H1 (cell line): ENCODE results near the gene GCSH. TPM values are rescaled to one million over a fixed set of nuclear protein-coding genes. Genes with fewer than 3 reads are reported as not detected.

Experiments used
- CTCF ChIA-PET: fragments of 300-600 bp; sonication (Branson Sonifier 250); formaldehyde crosslinking; loops from one replicate; lab custom pipeline; 2021; ENCODE audit not compliant: partially characterized antibody; lab: Charles Lee
- POLR2A ChIA-PET: fragments of 300-600 bp; sonication (Branson Sonifier 250); formaldehyde crosslinking; loops from one replicate; lab custom pipeline; 2021; ENCODE audit warnings: inconsistent platforms; ENCODE audit not compliant: partially characterized antibody; lab: Charles Lee
- DNase-seq, 2 experiments: peaks; one replicate each; pipeline versions ENCODE4 v3.0.0 to v3.0.0-alpha.2; 2010 to 2022; ENCODE audit warnings: low spot score in 2 of 2, low read depth in 1 of 2, mixed read lengths in 1 of 2
- FAIRE-seq: peaks from 2 replicates; lab custom pipeline; 2011; peaks lifted over from hg19 to GRCh38; lab: Jason Lieb, UNC
- H2AFZ ChIP-seq: 2 replicates; pipeline ENCODE4 v1.8.1; 2012; ENCODE audit warnings: low read length, inconsistent platforms
- H2AK5ac ChIP-seq: 2 replicates; pipeline ENCODE4 v1.6.1; 2013; ENCODE audit warnings: low read depth, low read length
- H2BK120ac ChIP-seq: replicated peaks from 2 replicates; pipeline ENCODE3; 2013; ENCODE audit warnings: low read depth, low read length, inconsistent platforms
- H2BK12ac ChIP-seq: 2 replicates; pipeline ENCODE4 v1.6.1; 2013; ENCODE audit warnings: low read depth, low read length
- H2BK15ac ChIP-seq: 2 replicates; pipeline ENCODE4 v1.6.1; 2013; ENCODE audit warnings: low read length
- H2BK20ac ChIP-seq: 2 replicates; pipeline ENCODE4 v1.6.1; 2013; ENCODE audit warnings: low read length
- H2BK5ac ChIP-seq: 2 replicates; pipeline ENCODE4 v1.6.1; 2013; ENCODE audit warnings: low read depth, low read length
- H3K14ac ChIP-seq: 2 replicates; pipeline ENCODE4 v1.6.1; 2013; ENCODE audit warnings: inconsistent platforms; ENCODE audit not compliant: insufficient read length
- H3K18ac ChIP-seq: 2 replicates; pipeline ENCODE4 v1.6.1; 2013; ENCODE audit warnings: low read length; ENCODE audit errors: extremely low read depth
- H3K23ac ChIP-seq: 2 replicates; pipeline ENCODE4 v1.6.1; 2013; ENCODE audit warnings: inconsistent platforms; ENCODE audit not compliant: insufficient read length
- H3K23me2 ChIP-seq: 2 replicates; pipeline ENCODE4 v1.6.1; 2013; ENCODE audit warnings: low read depth, low read length
- H3K27ac ChIP-seq: 2 replicates; pipeline ENCODE4 v1.6.1; 2011; ENCODE audit warnings: low read depth, low read length, inconsistent platforms
- H3K27me3 ChIP-seq, 4 experiments: replicated peaks in 1 of 4; 1 replicate in 1 of 4; 2 replicates in 3 of 4; pipeline versions ENCODE4 v1.6.1 to v1.8.1; 2011 to 2013; ENCODE audit warnings: low read length in 3 of 4, mild to moderate bottlenecking in 3 of 4, inconsistent platforms in 2 of 4, mixed read lengths in 2 of 4, moderate library complexity in 1 of 4; ENCODE audit not compliant: control insufficient read depth in 3 of 4, insufficient read depth in 3 of 4; ENCODE audit errors: extremely low read depth in 1 of 4
- H3K36me3 ChIP-seq, 4 experiments: 2 replicates each; pipeline versions ENCODE4 v1.6.1 to v1.8.1; 2011 to 2013; ENCODE audit warnings: mild to moderate bottlenecking in 4 of 4, low read length in 3 of 4, moderate library complexity in 2 of 4, control low read depth in 1 of 4, inconsistent platforms in 1 of 4; ENCODE audit not compliant: insufficient read depth in 4 of 4, control insufficient read depth in 2 of 4
- H3K4ac ChIP-seq: replicated peaks from 2 replicates; pipeline ENCODE3; 2013; ENCODE audit warnings: low read length, low read depth, mixed read lengths, inconsistent platforms; ENCODE audit not compliant: insufficient read length
- H3K4me1 ChIP-seq, 4 experiments: replicated peaks in 1 of 4; 1 replicate in 1 of 4; 2 replicates in 3 of 4; pipeline versions ENCODE4 v1.6.1 to v1.8.1; 2011 to 2013; ENCODE audit warnings: low read length in 3 of 4, inconsistent platforms in 2 of 4, mixed read lengths in 1 of 4; ENCODE audit not compliant: insufficient read depth in 4 of 4, control insufficient read depth in 3 of 4
- H3K4me2 ChIP-seq, 2 experiments: 2 replicates each; pipeline versions ENCODE4 v1.6.1 to v1.8.1; 2011 to 2013; ENCODE audit warnings: low read depth in 2 of 2, low read length in 2 of 2, control low read depth in 1 of 2, inconsistent platforms in 1 of 2, mild to moderate bottlenecking in 1 of 2; ENCODE audit not compliant: insufficient read depth in 1 of 2
- H3K4me3 ChIP-seq, 4 experiments: fragments of 200-600, 300-600 bp in 1 of 4; sonication (generic), shearing (Covaris generic), sonication (Bioruptor Twin) in 1 of 4; 2 replicates each; pipeline versions ENCODE4 v1.5.1 to v1.8.1; 2011 to 2016; ENCODE audit warnings: low read length in 4 of 4, low read depth in 3 of 4, control low read depth in 2 of 4, inconsistent platforms in 2 of 4, mild to moderate bottlenecking in 2 of 4, mixed read lengths in 1 of 4, moderate library complexity in 1 of 4; ENCODE audit not compliant: insufficient read depth in 2 of 4; ENCODE audit errors: extremely low read depth in 1 of 4
- H3K56ac ChIP-seq: replicated peaks from 2 replicates; pipeline ENCODE3; 2013; ENCODE audit warnings: low read depth, mild to moderate bottlenecking, mixed read lengths, low read length, inconsistent platforms; ENCODE audit not compliant: insufficient read length
- H3K79me1 ChIP-seq: 2 replicates; pipeline ENCODE4 v1.6.1; 2013; ENCODE audit warnings: low read depth, low read length, control low read depth
- H3K79me2 ChIP-seq, 2 experiments: 2 replicates each; pipeline versions ENCODE4 v1.6.1 to v1.8.1; 2012 to 2013; ENCODE audit warnings: low read length in 2 of 2, mild to moderate bottlenecking in 2 of 2, inconsistent platforms in 1 of 2; ENCODE audit not compliant: insufficient read depth in 2 of 2, control insufficient read depth in 1 of 2
- H3K9ac ChIP-seq, 4 experiments: replicated peaks in 1 of 4; 1 replicate in 1 of 4; 2 replicates in 3 of 4; pipeline versions ENCODE4 v1.6.1 to v1.8.1; 2011 to 2013; ENCODE audit warnings: low read depth in 3 of 4, low read length in 3 of 4, control low read depth in 2 of 4, mild to moderate bottlenecking in 2 of 4, moderate library complexity in 2 of 4, inconsistent platforms in 1 of 4; ENCODE audit errors: extremely low read depth in 1 of 4
- H3K9me3 ChIP-seq, 2 experiments: 2 replicates each; pipeline versions ENCODE4 v1.6.1 to v1.8.1; 2012 to 2013; ENCODE audit warnings: mild to moderate bottlenecking in 2 of 2, moderate library complexity in 2 of 2, control low read depth in 1 of 2, inconsistent platforms in 1 of 2, low read depth in 1 of 2, low read length in 1 of 2, mixed read lengths in 1 of 2; ENCODE audit not compliant: insufficient read depth in 2 of 2
- H4K20me1 ChIP-seq, 2 experiments: replicated peaks in 1 of 2; 2 replicates each; pipeline versions ENCODE3 to v1.8.1; 2011 to 2013; ENCODE audit warnings: inconsistent platforms in 2 of 2, low read length in 2 of 2, mild to moderate bottlenecking in 1 of 2; ENCODE audit not compliant: insufficient read depth in 2 of 2, control insufficient read depth in 1 of 2
- H4K5ac ChIP-seq: 2 replicates; pipeline ENCODE4 v1.6.1; 2013; ENCODE audit warnings: low read length, low read depth, mixed read lengths, inconsistent platforms; ENCODE audit not compliant: insufficient read length
- H4K8ac ChIP-seq: 2 replicates; pipeline ENCODE4 v1.8.0; 2013; ENCODE audit warnings: mild to moderate bottlenecking, moderate library complexity, low read length, inconsistent platforms; ENCODE audit not compliant: insufficient read depth; ENCODE audit errors: extremely low read depth
- H4K91ac ChIP-seq: replicated peaks from 2 replicates; pipeline ENCODE3; 2013; ENCODE audit warnings: low read length, mixed read lengths, inconsistent platforms; ENCODE audit not compliant: insufficient read length
- ASH2L ChIP-seq: fragments of 200-600, 300-600 bp; sonication (generic); IDR thresholded peaks from one replicate; pipeline ENCODE4 v1.7.1; 2017; ENCODE audit warnings: low read length
- CHD2 ChIP-seq: IDR thresholded peaks from 2 replicates; pipeline ENCODE4 v1.6.1; 2012; ENCODE audit warnings: low read length, improper control_type of control experiment
- GABPA ChIP-seq: IDR thresholded peaks from 2 replicates; pipeline ENCODE4 v1.6.1; 2011; ENCODE audit warnings: mild to moderate bottlenecking, low read length, moderate library complexity, borderline replicate concordance; ENCODE audit not compliant: insufficient read depth
- SIN3A ChIP-seq, 2 experiments: IDR thresholded peaks in 1 of 2; conservative IDR thresholded peaks in 1 of 2; 2 replicates each; pipeline ENCODE4 v1.6.1; 2011 to 2012; ENCODE audit warnings: low read length in 2 of 2, improper control_type of control experiment in 1 of 2, low read depth in 1 of 2, mild to moderate bottlenecking in 1 of 2
- SIRT6 ChIP-seq: IDR thresholded peaks from one replicate; pipeline ENCODE4 v1.7.1; 2012; ENCODE audit warnings: low read length, inconsistent platforms
- SP1 ChIP-seq: IDR thresholded peaks from 2 replicates; pipeline ENCODE4 v1.6.1; 2011; ENCODE audit warnings: low read depth, low read length
- SUZ12 ChIP-seq: fragments of 200-600 bp; sonication (generic); IDR thresholded peaks from 2 replicates; pipeline ENCODE4 v1.6.1; 2012; ENCODE audit warnings: mild to moderate bottlenecking, inconsistent platforms, low read length, moderate library complexity, mixed read lengths
- WGBS, 2 experiments: shearing (Covaris generic) in 1 of 2; methylation state at CpG; one replicate each; pipeline versions ENCODE4 v1.1.6 to v1.1.7; 2013 to 2015; ENCODE audit warnings: low lambda C conversion rate in 2 of 2, mixed read lengths in 2 of 2, inconsistent platforms in 1 of 2, low coverage in 1 of 2, missing lambda C conversion rate in 1 of 2; ENCODE audit not compliant: insufficient replicate concordance in 2 of 2, insufficient coverage in 1 of 2, insufficient read length in 1 of 2; ENCODE audit errors: extremely low coverage in 1 of 2, missing lambda C conversion rate in 1 of 2; 5-methylcytosine and 5-hydroxymethylcytosine counted together
- polyA plus RNA-seq, 7 experiments: library from polyadenylated mRNA; depleted of rRNA in 3 of 7; stranded (reverse) in 5 of 7; unstranded in 2 of 7; fragments of >200 nt in 5 of 7; fragments of 200-250 nt in 2 of 7; gene quantifications; 1 replicate in 5 of 7; 2 replicates in 1 of 7; 4 replicates in 1 of 7; pipeline versions ENCODE4 v1.2.1 to v1.2.3, GENCODE V29; 2011 to 2013; ENCODE audit warnings: missing spikeins in 2 of 7, mixed read lengths in 2 of 7
- total RNA-seq: library from RNA; stranded (reverse); fragmentation: NEBNext Ultra II Directional; extraction: Animal tissue kit (Norgen Biotek cat#: 25700); gene quantifications from 2 replicates; pipeline ENCODE4 v1.2.1, GENCODE V29; 2021

The GCSH gene
- total and polyA plus RNA-seq, 2 of the 8 experiments (the other 6 are each of a cell fraction or from before 2014, with no cell fraction given), result 28.2 to 108 TPM

- Histone ChIP-seq H3K27me3 (no peaks in the 10 kb centered on the region), H3K4ac (no peak overlapping the region), H3K23me2 (0 out of 2 replicates have a peak, but pooled peaks cover 3% of the 10 kb centered on the region), H3K27ac (no peak overlapping the region), H3K4me3 (peak overlapping the region; percentile 20 to 87 (median 64); a peak in 4 of 8 replicates), H3K4me2 (peak overlapping the region; percentile 49 to 51; a peak in 3 of 4 replicates), H3K23ac (no peak overlapping the region), H3K14ac (no peak overlapping the region), H3K9ac (no peak overlapping the region), H2BK120ac (no peak overlapping the region), H2BK12ac (0 out of 2 replicates have a peak overlapping the region, but pooled peaks have one; percentile 42), H4K5ac (no peak overlapping the region), H2AK5ac (peak overlapping the region; percentile 75; the same call in 1 of the 2 replicates), H3K36me3 (peaks cover 0 to 6% (median 0%) of the 10 kb centered on the region in 4 experiments; a peak in 1 of 8 replicates), H4K8ac (no peak overlapping the region), H3K79me2 (peaks cover 5 to 31% of the 10 kb centered on the region in 2 experiments), H2BK20ac (no peak overlapping the region), H2BK5ac (no peak overlapping the region), H2AFZ (peak overlapping the region; percentile 93), H4K20me1 (no peaks in the 10 kb centered on the region), H2BK15ac (0 out of 2 replicates have a peak overlapping the region, but pooled peaks have one; percentile 53), H3K4me1 (no peaks in the 10 kb centered on the region), H3K9me3 (no peaks in the 10 kb centered on the region), H4K91ac (no peak overlapping the region), H3K56ac (no peak overlapping the region), H3K79me1 (peaks cover 2% of the 10 kb centered on the region; the same call in 1 of the 2 replicates), H3K18ac (no peak overlapping the region)
- TF ChIP-seq GABPA (no peak), SIRT6 (no peak), SUZ12 (no peak), CHD2 (no peak), SP1 (no peak), SIN3A (conservative IDR thresholded peaks at IDR 0.05 in 1 of 2, IDR thresholded peaks at IDR 0.05 in 1 of 2; ENCODE audit: low read depth in 1 of 2, low read length in 2 of 2) (no peak), ASH2L (no peak)
- ChIA-PET CTCF (interaction anchor here (1.0 to 1.4 kb wide), 2 partner anchors 20 to 45 kb away, joined by 3 to 5 read pairs; partner anchors contain the start of gene C16orf46), POLR2A (interaction anchor here (2.9 kb wide), 1 partner anchor 218 kb away, joined by 7 read pairs; the partner anchor contains the start of gene GAN)
- WGBS, 2 experiments, result 50% methylated on average over 8 of the region's 8 CpGs; no CpG with 5 or more reads in 1 of the 2 experiments
- FAIRE-seq, result no peak
- no peak for DNase-seq
Measured at GRCh38 chr16:81096715-81097208, 567 bp upstream of the GCSH start.
